ENCODE results near the gene SPHK1. TPM values are rescaled to one million over a fixed set of nuclear protein-coding genes. Genes with fewer than 3 reads are reported as not detected.

The SPHK1 gene
- total RNA-seq, 4 donors from 2014 or later = 7.9 to 33.2 (median 12.0) TPM

DNA sequence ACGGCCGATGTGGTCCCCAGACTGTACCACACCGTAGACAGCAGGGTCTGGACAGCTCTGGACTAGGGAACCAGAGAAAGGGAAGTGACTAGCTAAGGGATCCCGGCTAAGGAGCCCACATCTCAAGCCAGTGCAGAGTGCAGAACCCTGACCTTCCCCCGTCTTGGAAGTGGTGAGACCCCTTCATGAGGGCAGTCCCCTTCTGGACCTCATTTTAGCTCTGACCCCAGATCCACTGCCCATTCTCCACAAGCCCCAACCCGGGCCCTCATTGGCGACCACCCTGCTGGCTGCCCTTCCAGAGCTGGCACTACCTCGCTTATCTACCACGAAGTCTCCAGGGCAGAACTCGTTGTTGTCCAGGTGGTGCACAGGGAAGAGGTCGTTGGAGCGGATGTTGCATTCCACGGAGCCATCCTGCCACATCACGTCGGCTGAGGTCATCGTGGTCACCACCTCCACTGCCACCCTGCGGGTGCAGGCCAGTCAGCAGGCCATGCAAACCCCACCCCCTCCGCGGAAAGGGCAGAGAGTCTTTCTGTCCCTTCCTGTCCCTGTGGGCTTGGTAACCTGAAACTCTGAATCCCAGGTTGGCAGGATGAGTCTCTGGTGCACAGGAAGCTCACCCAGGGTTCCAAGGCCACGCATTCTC lies 14.2 kb downstream of the SPHK1 start:
- Histone ChIP-seq H3K4me3 (no peak overlapping the region), H3K4me1 (no peaks in the 10 kb centered on the region), H3K27me3 (no peaks in the 10 kb centered on the region), H3K36me3 (no peaks in the 10 kb centered on the region), H3K9me3 (no peaks in the 10 kb centered on the region), H3K27ac (no peak overlapping the region)
- DNase-seq = no peak
- intact Hi-C loops (cut with DNase I; ENCODE audit: low total_unique reads) = loop anchor here (5.0 kb wide), 1 partner anchor 96 kb away; no protein-coding TSS in a partner anchor
- TF ChIP-seq POLR2A (IDR thresholded peaks at IDR 0.05) = no peak
- TF ChIP-seq, protein P1, sequence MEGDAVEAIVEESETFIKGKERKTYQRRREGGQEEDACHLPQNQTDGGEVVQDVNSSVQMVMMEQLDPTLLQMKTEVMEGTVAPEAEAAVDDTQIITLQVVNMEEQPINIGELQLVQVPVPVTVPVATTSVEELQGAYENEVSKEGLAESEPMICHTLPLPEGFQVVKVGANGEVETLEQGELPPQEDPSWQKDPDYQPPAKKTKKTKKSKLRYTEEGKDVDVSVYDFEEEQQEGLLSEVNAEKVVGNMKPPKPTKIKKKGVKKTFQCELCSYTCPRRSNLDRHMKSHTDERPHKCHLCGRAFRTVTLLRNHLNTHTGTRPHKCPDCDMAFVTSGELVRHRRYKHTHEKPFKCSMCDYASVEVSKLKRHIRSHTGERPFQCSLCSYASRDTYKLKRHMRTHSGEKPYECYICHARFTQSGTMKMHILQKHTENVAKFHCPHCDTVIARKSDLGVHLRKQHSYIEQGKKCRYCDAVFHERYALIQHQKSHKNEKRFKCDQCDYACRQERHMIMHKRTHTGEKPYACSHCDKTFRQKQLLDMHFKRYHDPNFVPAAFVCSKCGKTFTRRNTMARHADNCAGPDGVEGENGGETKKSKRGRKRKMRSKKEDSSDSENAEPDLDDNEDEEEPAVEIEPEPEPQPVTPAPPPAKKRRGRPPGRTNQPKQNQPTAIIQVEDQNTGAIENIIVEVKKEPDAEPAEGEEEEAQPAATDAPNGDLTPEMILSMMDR (IDR thresholded peaks at IDR 0.05) = no peak

DNA sequence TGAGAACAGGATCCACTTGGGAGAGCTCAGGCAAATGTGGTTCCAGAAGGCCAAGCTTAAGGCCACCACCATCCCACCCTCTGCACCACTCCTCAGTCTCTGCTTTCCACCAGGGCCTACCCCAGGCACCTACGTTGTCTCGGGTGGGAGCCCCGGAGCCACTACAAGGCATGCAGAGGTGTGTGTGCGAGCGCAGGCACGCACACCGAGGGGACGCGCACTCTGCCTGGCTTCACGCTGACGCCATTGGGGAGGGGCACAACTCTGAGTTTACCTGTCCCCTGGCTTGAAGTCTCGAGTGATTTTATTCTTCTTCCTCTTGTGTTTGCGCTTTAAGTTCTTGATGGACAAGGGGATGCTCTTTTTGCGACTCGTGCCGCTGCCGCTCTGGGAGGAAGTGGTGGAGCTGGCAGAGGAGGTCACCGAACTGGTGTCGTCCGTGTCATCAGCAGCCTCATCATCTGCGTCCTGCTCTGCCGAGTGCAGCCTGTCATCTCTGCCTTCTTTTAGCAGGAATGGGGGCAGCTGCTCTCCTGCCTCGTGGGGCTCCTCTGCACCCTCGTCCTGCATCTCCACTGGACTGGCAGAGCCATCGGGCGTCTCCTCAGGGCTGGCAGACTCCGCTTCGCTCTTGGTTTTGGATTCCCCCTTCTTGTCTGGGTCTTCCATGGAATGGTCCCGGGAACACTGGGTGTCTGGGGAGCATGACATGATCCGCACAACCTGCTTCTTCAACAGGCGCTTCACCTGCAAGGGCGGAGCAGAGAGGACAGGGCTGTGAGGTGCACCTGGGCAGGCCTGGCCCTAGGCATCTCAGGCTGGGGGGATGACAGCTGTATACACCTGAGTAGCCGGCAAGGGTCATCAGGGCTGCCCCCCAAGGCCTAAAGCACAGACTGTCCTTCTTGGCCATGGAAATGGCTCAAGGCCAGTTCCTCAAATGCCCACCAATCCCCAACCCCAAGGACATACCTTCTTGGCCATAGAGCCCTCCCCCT lies 15.1 kb downstream of the SPHK1 start:
- H3K9me3 ChIP-seq = no peaks in the 10 kb centered on the region
- intact Hi-C loops (cut with DNase I; ENCODE audit: low total_unique reads) = loop anchor here (5.0 kb wide), 1 partner anchor 97 kb away; no protein-coding TSS in a partner anchor
- DNase-seq = no peak
- H3K36me3 ChIP-seq = no peaks in the 10 kb centered on the region
- H3K4me3 ChIP-seq = no peak overlapping the region
- TF ChIP-seq, protein P1 (IDR thresholded peaks at IDR 0.05) = no peak
- no peak for TF ChIP-seq POLR2A (IDR thresholded peaks at IDR 0.05)
- H3K27me3 ChIP-seq = no peaks in the 10 kb centered on the region
- no peaks in the 10 kb centered on the region for H3K4me1 ChIP-seq
- H3K27ac ChIP-seq = no peak overlapping the region

DNA sequence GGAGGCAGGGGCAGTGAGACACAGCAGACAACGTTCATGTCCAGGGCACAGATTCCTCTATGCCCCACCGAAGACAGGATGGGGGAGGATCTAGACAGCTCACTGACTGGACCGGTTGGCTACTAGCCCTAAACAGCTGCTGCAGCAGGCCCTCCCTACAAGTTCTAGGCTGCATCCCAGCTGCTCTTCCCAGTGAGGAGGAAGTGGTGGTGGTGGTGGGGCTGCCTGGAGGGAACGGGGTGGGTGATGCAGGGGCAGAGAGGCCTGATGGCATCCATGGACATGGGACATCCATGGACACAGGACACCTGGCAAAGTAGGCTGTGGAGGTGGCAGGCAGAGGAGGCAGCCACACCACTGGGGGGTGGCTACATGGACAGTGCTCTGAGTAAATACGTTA lies 18.3 kb downstream of the SPHK1 start:
- H3K36me3 ChIP-seq = no peaks in the 10 kb centered on the region

DNA sequence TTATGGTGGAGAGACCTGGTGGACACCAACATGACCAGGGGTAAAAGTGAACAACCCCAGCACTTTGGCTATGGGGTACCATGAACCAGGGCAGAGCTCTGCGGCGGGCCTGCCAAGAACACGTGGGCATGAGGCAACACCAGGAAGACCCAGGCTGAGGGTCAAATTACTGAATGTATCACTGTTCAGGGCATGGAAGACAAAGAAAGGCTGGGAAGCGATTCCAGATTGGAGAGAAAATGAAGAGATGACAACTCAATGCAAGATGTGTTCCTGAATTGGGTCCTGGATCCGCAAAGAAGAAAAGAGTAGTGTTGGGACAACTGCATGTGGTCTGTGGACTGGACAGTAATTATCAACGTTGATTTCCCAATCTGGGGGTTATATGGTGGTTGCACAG lies 19.8 kb downstream of the SPHK1 start:
- Histone ChIP-seq H3K27ac (no peak overlapping the region), H3K4me3 (no peak overlapping the region), H3K36me3 (no peaks in the 10 kb centered on the region), H3K27me3 (no peaks in the 10 kb centered on the region), H3K9me3 (no peaks in the 10 kb centered on the region), H3K4me1 (no peaks in the 10 kb centered on the region)
- no peak for DNase-seq
- TF ChIP-seq, protein P1 (IDR thresholded peaks at IDR 0.05) = no peak
- no peak for TF ChIP-seq POLR2A (IDR thresholded peaks at IDR 0.05)
- intact Hi-C loops (cut with DNase I; ENCODE audit: low total_unique reads) = no loop called here

More for the DNA sequence above, 18.3 kb downstream of the SPHK1 start:
- intact Hi-C loops (cut with DNase I; ENCODE audit: low total_unique reads) = no loop called here
- TF ChIP-seq, protein P1 (IDR thresholded peaks at IDR 0.05) = no peak
- no peak for TF ChIP-seq POLR2A (IDR thresholded peaks at IDR 0.05)
- Histone ChIP-seq H3K4me1 (no peaks in the 10 kb centered on the region), H3K27me3 (no peaks in the 10 kb centered on the region), H3K4me3 (no peak overlapping the region), H3K27ac (no peak overlapping the region), H3K9me3 (no peaks in the 10 kb centered on the region)
- DNase-seq = no peak
